ENCODE data around the gene CCDC63. TPM values are rescaled to one million over a fixed set of nuclear protein-coding genes. Genes with fewer than 3 reads are reported as not detected.

CCDC63 gene
- total RNA-seq: not detected in 2 replicates

DNA sequence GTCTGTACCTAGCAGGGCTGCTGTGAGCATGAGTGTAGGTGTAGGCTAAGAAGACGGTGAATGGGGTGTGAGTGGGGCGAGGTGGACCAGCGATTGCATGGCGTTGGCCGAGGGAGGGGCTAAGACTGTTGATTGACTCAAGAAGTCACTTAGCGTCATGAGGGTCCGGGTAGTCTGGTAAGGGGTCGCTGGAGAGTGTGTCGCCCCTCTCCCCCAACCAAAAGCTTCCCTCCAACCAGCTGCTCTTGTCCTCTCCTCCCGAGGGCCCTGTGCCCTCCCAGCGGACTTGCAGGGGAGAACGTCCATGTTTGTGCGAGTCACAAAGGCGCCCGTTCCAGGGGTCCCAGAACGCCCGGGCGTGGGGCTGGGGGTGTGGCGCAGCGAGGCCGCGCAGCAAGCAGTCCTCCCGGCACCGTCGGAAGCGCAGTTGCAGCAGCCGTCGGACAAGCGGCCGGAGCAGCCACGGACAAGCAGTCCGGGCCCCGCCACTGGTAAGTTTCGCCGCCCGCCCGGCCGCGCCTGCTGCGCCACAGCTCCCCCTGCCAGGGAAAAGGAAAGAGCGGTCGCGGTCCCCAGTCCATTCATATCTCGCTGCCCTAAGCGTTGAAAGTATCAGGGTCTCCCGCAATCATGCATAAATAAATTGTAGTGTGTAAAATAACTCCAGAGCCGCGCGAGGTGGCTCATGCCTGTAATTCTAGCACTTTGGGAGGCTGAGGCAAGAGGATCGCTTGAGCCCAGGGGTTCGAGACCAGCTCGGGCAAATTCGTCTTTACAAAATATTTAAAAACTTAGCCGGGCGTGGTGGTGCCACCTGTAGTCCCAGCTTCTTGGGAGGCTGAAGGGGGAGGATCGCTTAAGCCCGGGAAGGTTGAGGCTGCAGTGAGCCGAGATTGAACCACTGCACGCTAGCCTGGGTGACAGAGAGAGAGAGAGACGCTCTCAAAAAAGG, at the start of gene CCDC63:
Gene CCDC63, plus strand, starts transcription at position 373 of the 952 bp plus-strand sequence. CDS start 5,968 bp downstream, outside the sequence.

DNA sequence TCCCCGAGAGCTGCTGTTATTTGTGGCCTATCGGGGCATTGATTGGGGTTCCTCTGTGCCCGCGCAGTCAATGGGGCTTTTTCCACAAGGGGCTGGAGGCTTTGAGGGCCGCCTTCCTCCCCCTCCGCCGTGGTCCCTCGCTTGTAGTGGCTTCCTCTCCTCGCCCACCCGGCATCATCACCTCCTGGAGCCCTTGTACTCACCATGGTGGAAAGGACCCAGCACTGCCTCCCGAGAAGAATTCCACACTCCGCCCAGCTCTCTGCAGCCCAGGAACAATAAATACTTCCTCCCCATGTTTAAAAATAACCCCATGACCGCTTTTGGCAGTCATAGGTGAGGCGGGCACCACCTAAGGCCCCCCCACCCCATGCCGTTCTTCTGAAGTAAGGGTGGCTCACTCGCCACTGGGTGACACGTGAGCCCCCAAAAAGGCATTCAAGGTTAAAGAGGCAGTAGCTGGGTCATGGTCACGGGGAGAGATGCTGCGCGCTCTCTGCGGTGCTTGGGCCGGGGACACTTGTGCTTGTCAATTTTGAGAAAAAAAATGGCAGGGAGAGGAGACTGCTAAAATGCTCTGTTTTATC, 73.6 kb downstream of the CCDC63 start, which contains the start of gene MYL2:
Gene MYL2, minus strand, starts transcription at position 256 of the 587 bp plus-strand sequence. Its CDS starts 50 bp downstream, at position 206.

Other genes starting within 250 kb of the CCDC63 start
- gene TCTN1, start 232.9 kb upstream of the CCDC63 start, total RNA-seq: 18.1 and 23.6 TPM in 2 replicates
- 4.7 and 8.8 TPM in 2 replicates for gene HVCN1, start 157.9 kb upstream of the CCDC63 start, total RNA-seq
- 45.3 and 92.2 TPM in 2 replicates for gene PPP1CC, start 104.1 kb upstream of the CCDC63 start, total RNA-seq
- not detected in 2 replicates for gene MYL2, start 73.6 kb downstream of the CCDC63 start, total RNA-seq
- gene CUX2, start 187.2 kb downstream of the CCDC63 start, total RNA-seq: under 0.01 TPM in 1 of 2 replicates, not detected in the other